Measurements from ENCODE around the gene ST6GALNAC3. TPM values are rescaled to one million over a fixed set of nuclear protein-coding genes. Genes with fewer than 3 reads are reported as not detected.

Gene ST6GALNAC3
- polyA plus RNA-seq, 1 donor (not counting 4 experiments of a cell fraction or from before 2014, with no cell fraction given), result 0.08 TPM

DNA sequence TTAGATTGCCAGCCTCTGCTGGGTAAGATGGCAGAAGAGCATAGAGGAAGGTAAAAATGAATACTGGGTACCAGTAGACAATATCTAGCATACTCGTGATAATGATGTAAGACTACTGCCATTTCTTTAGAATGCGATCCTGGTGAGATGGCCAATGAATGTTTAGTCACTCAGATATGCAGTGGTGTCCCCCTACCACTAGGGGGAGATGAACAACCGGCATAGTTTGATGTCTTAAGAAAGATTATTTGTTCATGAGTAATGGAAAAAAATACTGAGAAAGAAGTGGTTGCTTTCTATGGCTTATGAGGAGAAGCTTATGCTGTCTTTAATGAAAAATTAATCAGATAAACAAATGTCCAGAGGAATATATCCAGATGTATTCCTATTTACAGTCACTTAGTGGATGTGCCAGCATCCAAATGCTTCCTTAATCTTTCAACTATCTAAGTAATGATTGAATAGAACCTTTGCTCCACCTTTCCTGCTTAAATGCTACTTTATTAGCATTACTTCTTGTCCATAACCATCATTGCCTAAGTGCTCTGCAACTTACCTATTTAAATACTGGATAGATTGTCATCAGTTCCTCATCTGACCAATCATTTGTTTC lies 256.6 kb downstream of the ST6GALNAC3 start:
- no peaks in the 10 kb centered on the region for H3K79me2 ChIP-seq (ENCODE audit: control insufficient read depth, insufficient read depth, low read length)
- FAIRE-seq, result peak; percentile 48
- no peak overlapping the region for H3K9ac ChIP-seq (ENCODE audit: control insufficient read depth, extremely low read depth, insufficient read depth, low read length)
- no peaks in the 10 kb centered on the region for H3K27me3 ChIP-seq (ENCODE audit: control insufficient read depth, extremely low read depth, insufficient read depth, low read length)
- H3K9me3 ChIP-seq (ENCODE audit: control insufficient read depth, low read depth, low read length), result no peaks in the 10 kb centered on the region
- H3K27ac ChIP-seq (ENCODE audit: control insufficient read depth, insufficient read depth, low read length), result no peak overlapping the region
- no peaks in the 10 kb centered on the region for H3K36me3 ChIP-seq (ENCODE audit: control insufficient read depth in 2 of 2, extremely low read depth in 1 of 2, insufficient read depth in 2 of 2, low read length in 2 of 2)
- no peaks in the 10 kb centered on the region for H3K4me1 ChIP-seq (ENCODE audit: control insufficient read depth, extremely low read depth, insufficient read depth, low read length)
- no peak for TF ChIP-seq EZH2 (IDR thresholded peaks at IDR 0.05; ENCODE audit: low read length)
- TF ChIP-seq, protein P1, sequence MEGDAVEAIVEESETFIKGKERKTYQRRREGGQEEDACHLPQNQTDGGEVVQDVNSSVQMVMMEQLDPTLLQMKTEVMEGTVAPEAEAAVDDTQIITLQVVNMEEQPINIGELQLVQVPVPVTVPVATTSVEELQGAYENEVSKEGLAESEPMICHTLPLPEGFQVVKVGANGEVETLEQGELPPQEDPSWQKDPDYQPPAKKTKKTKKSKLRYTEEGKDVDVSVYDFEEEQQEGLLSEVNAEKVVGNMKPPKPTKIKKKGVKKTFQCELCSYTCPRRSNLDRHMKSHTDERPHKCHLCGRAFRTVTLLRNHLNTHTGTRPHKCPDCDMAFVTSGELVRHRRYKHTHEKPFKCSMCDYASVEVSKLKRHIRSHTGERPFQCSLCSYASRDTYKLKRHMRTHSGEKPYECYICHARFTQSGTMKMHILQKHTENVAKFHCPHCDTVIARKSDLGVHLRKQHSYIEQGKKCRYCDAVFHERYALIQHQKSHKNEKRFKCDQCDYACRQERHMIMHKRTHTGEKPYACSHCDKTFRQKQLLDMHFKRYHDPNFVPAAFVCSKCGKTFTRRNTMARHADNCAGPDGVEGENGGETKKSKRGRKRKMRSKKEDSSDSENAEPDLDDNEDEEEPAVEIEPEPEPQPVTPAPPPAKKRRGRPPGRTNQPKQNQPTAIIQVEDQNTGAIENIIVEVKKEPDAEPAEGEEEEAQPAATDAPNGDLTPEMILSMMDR (optimal IDR thresholded peaks at IDR 0.05 in 1 of 3, IDR thresholded peaks at IDR 0.05 in 1 of 3, conservative IDR thresholded peaks at IDR 0.05 in 1 of 3; ENCODE audit: extremely low read depth in 1 of 3, insufficient read depth in 2 of 3, low read length in 3 of 3), result peak; percentile 71 to 73 (median 71)
- H3K4me2 ChIP-seq (ENCODE audit: control insufficient read depth, extremely low read depth, insufficient read depth, low read depth, low read length), result no peak overlapping the region
- dilution Hi-C loops (cut with MboI; ENCODE audit: extremely low pct_ligation_motif_present, low sequenced_read_pairs), result no loop called here
- DNase-seq (ENCODE audit: low read depth, low spot score), result peak; percentile 36
- no peak overlapping the region for H2AFZ ChIP-seq (ENCODE audit: control insufficient read depth, low read length)
- H3K4me3 ChIP-seq (ENCODE audit: control insufficient read depth in 2 of 3, extremely low read depth in 1 of 3, insufficient read depth in 2 of 3, low read depth in 1 of 3, low read length in 3 of 3), result no peak overlapping the region
- H3K9me1 ChIP-seq (ENCODE audit: control insufficient read depth, extremely low read depth, insufficient read depth, low read length), result no peaks in the 10 kb centered on the region
- H4K20me1 ChIP-seq (ENCODE audit: control insufficient read depth, extremely low read depth, insufficient read depth, low read length), result no peaks in the 10 kb centered on the region

DNA sequence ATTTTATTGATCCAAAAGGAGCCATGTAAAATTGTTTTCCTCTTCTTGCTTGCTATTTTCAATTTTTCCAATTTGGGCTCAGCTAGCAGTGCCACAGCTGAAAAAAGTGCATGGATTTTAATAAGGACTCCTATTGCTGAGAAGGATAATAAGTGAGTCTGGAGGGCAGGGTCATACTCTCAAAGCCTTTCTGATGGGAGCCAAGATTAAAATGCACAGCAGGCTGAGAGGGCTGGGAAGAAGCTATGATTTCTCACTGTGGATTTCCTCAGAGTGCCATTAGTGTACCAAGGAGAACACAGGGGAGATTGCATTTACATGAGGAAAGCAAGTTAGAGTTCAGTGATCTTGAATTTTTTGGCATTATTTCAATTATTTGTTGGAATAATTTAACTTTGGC lies 261.3 kb downstream of the ST6GALNAC3 start:
- dilution Hi-C loops (cut with MboI; ENCODE audit: extremely low pct_ligation_motif_present, low sequenced_read_pairs), result no loop called here
- no peak overlapping the region for H3K4me3 ChIP-seq (ENCODE audit: control insufficient read depth in 2 of 3, extremely low read depth in 1 of 3, insufficient read depth in 2 of 3, low read depth in 1 of 3, low read length in 3 of 3)
- no peak overlapping the region for H3K9ac ChIP-seq (ENCODE audit: control insufficient read depth, extremely low read depth, insufficient read depth, low read length)
- FAIRE-seq (no peak), DNase-seq (ENCODE audit: low read depth, low spot score) (no peak)
- H3K9me1 ChIP-seq (ENCODE audit: control insufficient read depth, extremely low read depth, insufficient read depth, low read length), result no peaks in the 10 kb centered on the region
- no peaks in the 10 kb centered on the region for H3K27me3 ChIP-seq (ENCODE audit: control insufficient read depth, extremely low read depth, insufficient read depth, low read length)
- no peak overlapping the region for H2AFZ ChIP-seq (ENCODE audit: control insufficient read depth, low read length)
- no peak overlapping the region for H3K27ac ChIP-seq (ENCODE audit: control insufficient read depth, insufficient read depth, low read length)
- H3K79me2 ChIP-seq (ENCODE audit: control insufficient read depth, insufficient read depth, low read length), result no peaks in the 10 kb centered on the region
- H3K4me2 ChIP-seq (ENCODE audit: control insufficient read depth, extremely low read depth, insufficient read depth, low read depth, low read length), result no peak overlapping the region
- no peak for TF ChIP-seq EZH2 (IDR thresholded peaks at IDR 0.05; ENCODE audit: low read length)
- TF ChIP-seq, protein P1 (optimal IDR thresholded peaks at IDR 0.05 in 1 of 3, IDR thresholded peaks at IDR 0.05 in 1 of 3, conservative IDR thresholded peaks at IDR 0.05 in 1 of 3; ENCODE audit: extremely low read depth in 1 of 3, insufficient read depth in 2 of 3, low read length in 3 of 3), result no peak
- H3K9me3 ChIP-seq (ENCODE audit: control insufficient read depth, low read depth, low read length), result no peaks in the 10 kb centered on the region
- no peaks in the 10 kb centered on the region for H3K4me1 ChIP-seq (ENCODE audit: control insufficient read depth, extremely low read depth, insufficient read depth, low read length)
- H3K36me3 ChIP-seq (ENCODE audit: control insufficient read depth in 2 of 2, extremely low read depth in 1 of 2, insufficient read depth in 2 of 2, low read length in 2 of 2), result no peaks in the 10 kb centered on the region
- H4K20me1 ChIP-seq (ENCODE audit: control insufficient read depth, extremely low read depth, insufficient read depth, low read length), result no peaks in the 10 kb centered on the region

Measured in keratinocyte (primary cell).